OCI-LY3 (cell line): ENCODE measurements around the gene PRUNE2.

Source experiments
- CTCF ChIP-seq: fragments of 200-600, 300-600 bp; sonication (generic); IDR thresholded peaks from 2 replicates; pipeline ENCODE4 v1.5.1; 2014; ENCODE audit warnings: antibody characterized with exemption, low read length, low read depth
- EZH2phosphoT487 ChIP-seq: fragments of 200-600 bp; shearing (Covaris generic); IDR thresholded peaks from 2 replicates; pipeline ENCODE4 v1.6.1; 2018; ENCODE audit warnings: antibody characterized with exemption, mixed run types, low read depth

- TF ChIP-seq CTCF (no peak), EZH2phosphoT487 (no peak)
Measured at GRCh38 chr9:76803083-76803482, 102.8 kb downstream of the PRUNE2 start.
